Measurements from ENCODE around the gene IFNAR1. TPM values are rescaled to one million over a fixed set of nuclear protein-coding genes. Genes with fewer than 3 reads are reported as not detected.

The IFNAR1 gene
- total RNA-seq, 4 donors from 2014 or later = 10.3 to 30.7 (median 28.9) TPM

- 69 to 85% methylated on average over 2 to 11 of the region's 11 CpGs for WGBS, 2 donors (ENCODE audit: low coverage in 1 of 2)
- intact Hi-C loops (cut with DNase I; ENCODE audit: low total_unique reads) = no loop called here
- no peak overlapping the region for H3K27ac ChIP-seq
- no peak for DNase-seq
- no peak overlapping the region for H3K4me3 ChIP-seq
- no peak for TF ChIP-seq POLR2AphosphoS5 (IDR thresholded peaks at IDR 0.05)
- TF ChIP-seq POLR2A (IDR thresholded peaks at IDR 0.05) = no peak
- TF ChIP-seq, protein P1, sequence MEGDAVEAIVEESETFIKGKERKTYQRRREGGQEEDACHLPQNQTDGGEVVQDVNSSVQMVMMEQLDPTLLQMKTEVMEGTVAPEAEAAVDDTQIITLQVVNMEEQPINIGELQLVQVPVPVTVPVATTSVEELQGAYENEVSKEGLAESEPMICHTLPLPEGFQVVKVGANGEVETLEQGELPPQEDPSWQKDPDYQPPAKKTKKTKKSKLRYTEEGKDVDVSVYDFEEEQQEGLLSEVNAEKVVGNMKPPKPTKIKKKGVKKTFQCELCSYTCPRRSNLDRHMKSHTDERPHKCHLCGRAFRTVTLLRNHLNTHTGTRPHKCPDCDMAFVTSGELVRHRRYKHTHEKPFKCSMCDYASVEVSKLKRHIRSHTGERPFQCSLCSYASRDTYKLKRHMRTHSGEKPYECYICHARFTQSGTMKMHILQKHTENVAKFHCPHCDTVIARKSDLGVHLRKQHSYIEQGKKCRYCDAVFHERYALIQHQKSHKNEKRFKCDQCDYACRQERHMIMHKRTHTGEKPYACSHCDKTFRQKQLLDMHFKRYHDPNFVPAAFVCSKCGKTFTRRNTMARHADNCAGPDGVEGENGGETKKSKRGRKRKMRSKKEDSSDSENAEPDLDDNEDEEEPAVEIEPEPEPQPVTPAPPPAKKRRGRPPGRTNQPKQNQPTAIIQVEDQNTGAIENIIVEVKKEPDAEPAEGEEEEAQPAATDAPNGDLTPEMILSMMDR (IDR thresholded peaks at IDR 0.05) = no peak
- no peak for TF ChIP-seq EP300 (IDR thresholded peaks at IDR 0.05; ENCODE audit: low read depth)
- in situ Hi-C loops (cut with MboI; ENCODE audit: low pct_ligation_motif_present in 1 of 4, low pct_unique_long_range_greater_than_20kb in 1 of 4, low sequenced_read_pairs in 3 of 4) = loop anchor here in 2 of 4 donors (5.0 to 10.0 kb wide), 2 partner anchors 151 to 154 kb away; no protein-coding TSS in a partner anchor
- peaks cover 0 to 19% (median 8%) of the 10 kb centered on the region in 4 donors for H3K36me3 ChIP-seq
- H3K4me1 ChIP-seq = peaks cover 0 to 10% (median 6%) of the 10 kb centered on the region in 4 donors
- no peaks in the 10 kb centered on the region for H3K27me3 ChIP-seq
- H3K9me3 ChIP-seq = no peaks in the 10 kb centered on the region
These were observed 31.2 kb downstream of the IFNAR1 start for GRCh38 chr21:33355996-33356395.

DNA sequence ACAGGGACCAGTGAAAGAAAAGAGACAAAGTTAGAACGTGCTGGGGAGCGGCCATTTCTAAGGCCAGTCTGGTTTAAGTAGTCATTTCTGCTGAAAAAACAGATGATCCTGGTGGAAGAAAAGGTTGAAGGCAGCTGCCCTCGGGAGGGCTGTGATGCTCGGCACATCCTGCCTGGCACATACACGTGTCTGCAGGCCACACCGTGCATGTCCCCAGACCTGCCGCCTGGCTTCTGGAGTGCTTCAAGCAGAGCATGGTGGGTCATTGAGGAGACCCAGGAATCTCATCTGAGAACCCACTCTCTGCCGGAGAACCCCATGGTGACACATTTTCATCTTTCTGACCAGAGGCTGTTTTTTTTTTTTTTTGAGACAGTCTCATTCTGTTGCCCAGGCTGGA lies 32.4 kb downstream of the IFNAR1 start:
- no peak for TF ChIP-seq POLR2AphosphoS5 (IDR thresholded peaks at IDR 0.05)
- TF ChIP-seq, protein P1 (IDR thresholded peaks at IDR 0.05) = no peak
- no peak for TF ChIP-seq POLR2A (IDR thresholded peaks at IDR 0.05)
- TF ChIP-seq EP300 (IDR thresholded peaks at IDR 0.05; ENCODE audit: low read depth) = no peak
- Histone ChIP-seq H3K4me1 (peaks cover 0 to 22% (median 16%) of the 10 kb centered on the region in 4 donors), H3K27me3 (no peaks in the 10 kb centered on the region), H3K9me3 (no peaks in the 10 kb centered on the region), H3K27ac (no peak overlapping the region), H3K4me3 (no peak overlapping the region), H3K36me3 (peaks cover 0 to 16% (median 7%) of the 10 kb centered on the region in 4 donors)
- in situ Hi-C loops (cut with MboI; ENCODE audit: low pct_ligation_motif_present in 1 of 4, low pct_unique_long_range_greater_than_20kb in 1 of 4, low sequenced_read_pairs in 3 of 4) (loop anchor here in 2 of 4 donors (5.0 to 10.0 kb wide), 2 partner anchors 152 to 155 kb away; no protein-coding TSS in a partner anchor), intact Hi-C loops (cut with DNase I; ENCODE audit: low total_unique reads) (no loop called here)
- no peak for DNase-seq
- WGBS, 2 donors (ENCODE audit: low coverage in 1 of 2) = 86 to 91% methylated on average over 8 of the region's 8 CpGs

- in situ Hi-C loops (cut with MboI; ENCODE audit: low pct_ligation_motif_present in 1 of 4, low pct_unique_long_range_greater_than_20kb in 1 of 4, low sequenced_read_pairs in 3 of 4) = loop anchor here in 2 of 4 donors (5.0 to 10.0 kb wide), 2 partner anchors 155 to 157 kb away; no protein-coding TSS in a partner anchor
- no peak overlapping the region for H3K27ac ChIP-seq
- intact Hi-C loops (cut with DNase I; ENCODE audit: low total_unique reads) = no loop called here
These were observed 34.7 kb downstream of the IFNAR1 start for GRCh38 chr21:33359446-33359845.

DNA sequence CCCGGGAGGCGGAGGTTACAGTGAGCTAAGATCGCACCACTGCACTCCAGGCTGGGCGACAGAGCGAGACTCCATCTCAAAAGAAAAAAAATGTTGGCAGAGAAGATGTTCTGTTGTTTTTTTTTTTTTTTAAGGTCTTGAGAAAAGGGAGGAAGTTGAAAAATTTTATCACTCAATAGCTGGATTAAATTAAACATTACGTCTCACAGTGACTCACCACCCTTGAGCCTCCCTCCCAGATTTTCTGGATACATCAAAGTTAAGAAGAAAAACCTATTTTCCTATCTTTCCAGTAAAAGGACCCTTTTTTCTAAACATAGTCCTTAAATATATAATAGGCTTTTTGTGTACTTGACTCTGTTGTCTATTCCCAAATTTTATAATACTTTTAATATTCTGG lies 35.5 kb downstream of the IFNAR1 start:
- TF ChIP-seq, protein P1 (IDR thresholded peaks at IDR 0.05) = no peak
- TF ChIP-seq POLR2AphosphoS5 (IDR thresholded peaks at IDR 0.05) (no peak), EP300 (IDR thresholded peaks at IDR 0.05; ENCODE audit: low read depth) (no peak), POLR2A (IDR thresholded peaks at IDR 0.05) (no peak)
- Histone ChIP-seq H3K36me3 (peaks cover 0 to 12% (median 5%) of the 10 kb centered on the region in 4 donors), H3K9me3 (no peaks in the 10 kb centered on the region), H3K4me3 (no peak overlapping the region), H3K27me3 (no peaks in the 10 kb centered on the region), H3K27ac (peak overlapping the region in 3 of 4 donors; percentile 68 to 84 (median 73)), H3K4me1 (peaks cover 0 to 38% (median 18%) of the 10 kb centered on the region in 4 donors)
- DNase-seq = no peak
- intact Hi-C loops (cut with DNase I; ENCODE audit: low total_unique reads) = loop anchor here (10.0 kb wide), 2 partner anchors 85 to 155 kb away; no protein-coding TSS in a partner anchor
- 66 to 70% methylated on average over 3 to 6 of the region's 6 CpGs for WGBS, 2 donors (ENCODE audit: low coverage in 1 of 2)
- in situ Hi-C loops (cut with MboI; ENCODE audit: low pct_ligation_motif_present in 1 of 4, low pct_unique_long_range_greater_than_20kb in 1 of 4, low sequenced_read_pairs in 3 of 4) = no loop called here

More at GRCh38 chr21:33359446-33359845, 34.7 kb downstream of the IFNAR1 start:
- H3K27me3 ChIP-seq = no peaks in the 10 kb centered on the region
- no peak overlapping the region for H3K4me3 ChIP-seq
- TF ChIP-seq, protein P1 (IDR thresholded peaks at IDR 0.05) = no peak
- no peak for TF ChIP-seq POLR2A (IDR thresholded peaks at IDR 0.05)
- TF ChIP-seq POLR2AphosphoS5 (IDR thresholded peaks at IDR 0.05) = no peak
- no peak for TF ChIP-seq EP300 (IDR thresholded peaks at IDR 0.05; ENCODE audit: low read depth)
- WGBS, 2 donors (ENCODE audit: low coverage in 1 of 2) = 90 to 100% methylated on average over 1 to 4 of the region's 4 CpGs
- H3K9me3 ChIP-seq = no peaks in the 10 kb centered on the region
- H3K4me1 ChIP-seq = peaks cover 0 to 34% (median 18%) of the 10 kb centered on the region in 4 donors
- DNase-seq = no peak
- peaks cover 0 to 14% (median 6%) of the 10 kb centered on the region in 4 donors for H3K36me3 ChIP-seq

Data from transverse colon (tissue), 4 donors.